Cerebellar cortex (tissue), 1 donor: Measurements from ENCODE around the gene SARDH.
"Not testable (repeated sequence)": the region's sequence is repeated elsewhere in the genome, so short reads cannot be mapped to it uniquely, and the experiment has no call there.

Experiments used
- DNase-seq: peaks from one replicate; pipeline ENCODE4 v3.0.0-alpha.2; 2015; ENCODE audit warnings: low spot score

SARDH gene

GRCh38 chr9:133631111-133631510 is 107.0 kb downstream of the SARDH start:
- no peak for DNase-seq

DNA sequence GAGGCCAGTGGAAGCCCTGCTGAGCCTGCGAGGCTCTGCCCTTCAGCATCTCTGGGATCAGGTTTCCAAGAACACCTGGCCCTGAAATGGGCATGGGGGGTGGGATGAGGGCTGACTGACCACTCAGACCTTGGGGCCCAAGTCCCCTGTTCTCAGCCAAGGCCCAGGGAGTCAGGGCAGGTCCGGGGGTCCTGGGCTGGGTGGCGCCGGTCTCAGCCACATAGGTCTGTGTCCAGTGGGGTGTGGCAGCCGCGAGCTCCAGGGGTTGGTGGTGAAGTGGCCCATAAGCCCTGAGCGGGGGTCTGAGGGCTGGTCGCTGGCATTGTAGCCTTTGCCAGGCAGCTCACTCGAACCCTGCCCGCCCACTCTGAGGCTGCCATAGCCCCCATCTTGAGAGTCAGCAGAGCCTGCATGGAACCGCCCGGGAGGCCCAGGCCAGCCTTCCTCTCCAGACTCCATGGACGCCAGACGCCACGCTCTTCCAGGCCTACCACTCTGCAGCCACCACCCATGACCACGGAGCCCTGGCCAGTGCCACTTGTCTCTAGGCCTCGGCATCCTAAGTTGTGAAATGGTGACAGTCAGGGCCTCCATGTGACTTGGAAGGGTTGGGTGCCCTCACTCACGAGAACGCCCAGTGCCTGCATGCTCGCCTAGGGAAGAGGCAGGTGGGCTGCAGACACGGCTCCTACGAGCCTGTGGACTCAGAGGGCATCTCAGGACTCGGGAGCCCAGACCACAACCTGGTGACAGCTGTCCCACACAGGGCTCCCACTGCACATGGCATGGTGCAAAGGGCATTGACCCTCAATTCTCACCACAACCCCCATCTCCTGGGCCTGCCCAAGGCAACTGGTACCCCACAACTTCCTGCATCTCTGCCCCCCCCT is 108.7 kb downstream of the SARDH start:
- no peak for DNase-seq

DNA sequence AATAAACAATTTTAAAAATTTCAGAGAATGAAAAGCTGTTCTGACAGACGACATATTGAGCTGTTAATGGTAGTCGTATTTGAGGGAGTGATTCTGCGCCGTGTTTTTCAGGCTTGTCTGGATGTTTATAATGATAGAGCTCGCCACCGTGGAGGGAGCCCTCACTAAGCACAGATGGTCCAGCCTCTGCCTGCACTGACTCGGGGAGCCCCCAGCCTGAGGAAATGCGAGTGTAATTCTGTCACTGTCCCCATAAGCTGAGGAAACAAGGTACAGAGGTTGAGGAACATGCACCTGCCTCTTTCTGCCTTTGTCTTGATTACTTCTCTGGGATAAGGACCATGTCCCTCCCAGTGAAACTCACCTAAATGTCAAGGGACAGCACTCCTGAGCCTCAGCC is 109.4 kb downstream of the SARDH start:
- no peak for DNase-seq

DNA sequence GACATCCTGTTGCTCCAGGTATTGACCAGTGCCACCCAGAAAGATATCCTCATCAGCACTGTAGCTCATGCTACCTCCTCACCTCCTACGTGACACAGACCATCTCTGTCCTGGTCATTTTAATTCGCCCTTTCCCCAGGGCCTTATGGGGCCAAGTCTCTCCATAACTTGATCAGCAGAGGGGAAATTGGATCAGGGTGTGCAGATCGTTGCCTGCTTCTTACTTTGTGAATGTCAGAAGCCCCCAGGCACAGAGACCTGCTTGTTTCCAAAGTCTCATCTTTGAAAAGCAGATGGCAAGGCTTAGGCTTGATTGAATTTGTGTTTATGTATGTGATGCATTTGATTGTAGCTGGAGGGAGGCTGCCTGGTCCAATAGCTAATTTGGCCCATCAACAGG is 110.8 kb downstream of the SARDH start:
- no peak for DNase-seq

GRCh38 chr9:133626008-133626407 is 112.1 kb downstream of the SARDH start:
- not testable (repeated sequence) for DNase-seq

DNA sequence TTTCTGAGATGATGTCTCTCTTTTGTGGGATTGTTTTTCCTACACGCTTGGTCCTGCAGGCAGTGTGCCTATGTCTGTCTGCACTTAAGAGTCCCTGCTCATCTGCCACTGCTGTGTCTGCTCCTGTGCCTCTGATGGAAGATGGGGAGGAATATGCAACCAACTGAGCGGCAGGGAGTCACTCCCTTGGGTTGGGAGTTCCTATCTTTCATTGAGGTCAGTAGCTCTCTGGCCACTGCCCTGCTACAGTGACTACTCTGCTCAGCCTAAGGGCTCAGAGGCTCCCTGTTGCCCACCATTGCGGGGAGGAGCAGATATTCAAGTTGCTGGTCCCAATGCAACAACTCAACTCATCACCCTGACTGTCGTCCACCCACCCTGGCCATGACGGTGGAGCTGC is 115.6 kb downstream of the SARDH start:
- no peak for DNase-seq

DNA sequence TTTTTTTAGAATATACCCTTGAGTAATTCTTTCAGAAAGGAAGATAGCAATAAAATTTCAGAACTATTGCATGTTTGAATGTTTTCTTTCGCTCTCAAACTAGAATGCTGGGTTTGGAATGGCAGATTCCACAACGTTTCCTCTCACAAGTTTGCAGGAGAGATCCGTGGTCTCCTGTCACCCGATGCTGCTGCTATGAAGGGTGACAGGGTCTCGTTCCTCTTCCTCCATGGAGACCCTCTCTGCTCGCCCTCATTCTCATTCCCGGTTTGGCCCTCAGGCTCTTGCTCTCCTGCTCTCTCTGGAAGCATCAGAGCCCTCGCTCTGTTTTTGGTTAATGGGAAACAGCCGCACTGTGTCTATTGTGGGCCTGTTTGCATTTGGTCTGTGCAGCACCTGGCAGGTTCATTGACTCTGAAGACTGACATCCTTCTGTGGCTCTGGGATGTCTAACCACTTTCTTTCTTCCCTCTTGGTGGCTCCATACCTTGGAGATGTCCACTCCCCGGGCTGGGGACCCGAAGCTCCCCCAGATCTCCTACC is 116.4 kb downstream of the SARDH start:
- DNase-seq: no peak

DNA sequence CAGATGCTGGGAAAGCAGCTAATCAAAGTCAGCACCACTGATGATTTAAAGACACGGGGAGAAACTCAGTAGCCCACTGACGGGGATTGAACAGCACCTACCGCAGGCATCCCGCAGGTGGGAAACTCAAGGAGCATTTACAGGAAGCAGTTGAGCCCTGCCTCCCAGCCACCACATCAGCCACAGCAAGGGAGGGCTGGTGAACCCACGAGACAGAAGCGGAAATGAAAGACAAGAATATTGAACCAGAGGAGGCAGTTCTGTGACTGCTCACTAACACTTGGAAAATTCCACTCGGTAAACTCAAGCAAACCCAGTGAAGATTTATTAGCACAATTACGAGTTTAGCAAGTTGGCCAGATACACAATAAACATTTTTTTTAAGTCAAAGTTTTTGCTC is 118.4 kb downstream of the SARDH start:
- DNase-seq: no peak

- no peak for DNase-seq
Measured at GRCh38 chr9:133618726-133619125, 119.4 kb downstream of the SARDH start.

DNA sequence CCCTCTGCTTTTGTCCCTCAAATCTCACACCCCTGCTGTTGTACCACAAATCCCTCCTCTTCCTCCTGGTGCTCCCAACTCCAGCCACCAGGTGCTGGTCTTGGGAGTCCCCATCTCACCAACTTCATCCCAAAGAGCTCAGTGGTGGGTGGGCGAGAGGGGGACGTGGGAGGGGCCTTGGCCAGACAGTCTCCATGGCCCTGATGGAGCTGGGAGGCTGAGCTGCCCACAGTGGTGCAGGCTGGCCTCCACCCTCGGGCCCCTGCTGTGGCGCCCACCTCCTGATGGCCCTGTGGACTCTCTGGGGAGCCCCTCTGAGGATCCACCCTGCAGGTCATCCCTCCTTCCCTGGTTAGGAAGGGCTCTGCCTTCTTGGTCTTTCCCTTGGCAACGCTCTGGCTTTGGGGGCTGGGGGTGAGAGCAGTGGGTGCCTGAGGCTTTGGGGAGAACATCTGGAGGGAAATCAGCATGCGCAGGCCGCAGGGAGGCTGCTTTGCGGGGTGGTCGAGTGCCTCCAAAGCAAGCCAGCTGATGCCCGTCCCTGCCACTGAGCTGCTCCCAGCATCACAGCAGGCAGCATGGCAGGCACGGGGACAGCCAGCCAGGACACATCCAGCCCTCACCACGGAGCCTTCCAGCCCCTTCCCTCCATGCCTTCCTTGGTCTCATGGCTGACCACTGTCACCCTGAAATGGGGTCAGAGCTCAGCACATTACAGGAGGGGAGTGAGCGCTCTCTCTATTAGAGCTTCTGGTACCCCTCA is 121.3 kb downstream of the SARDH start:
- no peak for DNase-seq

- no peak for DNase-seq
Measured at GRCh38 chr9:133615606-133616188, 122.5 kb downstream of the SARDH start.

DNA sequence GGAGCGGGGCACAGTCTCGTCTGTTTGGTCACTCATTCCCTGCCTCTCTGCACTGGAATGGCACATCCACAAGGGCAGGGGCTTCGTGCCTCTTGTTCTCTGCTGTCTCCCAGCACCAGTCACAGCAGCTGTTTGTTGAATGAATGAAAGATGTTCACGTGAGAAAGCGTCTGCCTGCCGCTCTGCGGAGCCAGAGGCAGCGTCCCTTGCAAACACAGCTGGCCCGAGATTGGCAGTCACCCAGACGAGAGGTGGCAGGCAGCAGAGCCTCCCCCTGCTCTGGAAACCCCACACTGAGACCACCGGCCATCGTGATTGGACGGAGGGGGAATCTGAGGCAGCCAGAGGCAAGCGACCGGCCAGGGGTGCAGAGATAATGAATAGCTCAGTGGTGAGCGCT is 123.0 kb downstream of the SARDH start:
- no peak for DNase-seq

- DNase-seq: no peak
Measured at GRCh38 chr9:133614678-133615077, 123.5 kb downstream of the SARDH start.

DNA sequence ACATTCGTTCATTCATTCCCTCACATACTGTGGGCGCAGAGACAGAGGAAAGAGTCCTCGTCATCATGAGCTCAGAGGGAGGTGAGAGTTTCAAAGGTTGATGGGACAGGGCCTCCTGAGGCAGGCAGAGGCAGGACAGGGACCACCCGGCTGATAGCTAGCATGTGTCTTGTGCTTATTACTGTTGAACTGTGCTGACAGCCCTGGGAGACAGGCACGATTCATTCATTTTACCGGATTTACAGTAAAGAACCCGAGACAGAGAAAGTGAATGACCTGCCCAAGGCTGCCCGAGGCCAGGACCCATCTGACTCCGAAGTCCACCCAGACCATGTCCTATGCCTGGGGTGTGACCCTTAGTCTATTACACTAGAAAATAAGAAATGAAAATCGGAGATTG is 124.1 kb downstream of the SARDH start:
- no peak for DNase-seq
